ENCODE results near the gene KCNQ1.

The KCNQ1 gene

GRCh38 chr11:2744166-2744565, 299.4 kb downstream of the KCNQ1 start:
- H3K27me3 Mint-ChIP-seq, result no peaks in the 10 kb centered on the region
- no peak overlapping the region for H3K4me3 Mint-ChIP-seq
- intact Hi-C loops (cut with micrococcal nuclease), result no loop called here
- H3K27ac Mint-ChIP-seq, result no peak overlapping the region
- no peaks in the 10 kb centered on the region for H3K9me3 Mint-ChIP-seq
- peaks cover 15% of the 10 kb centered on the region for H3K4me1 Mint-ChIP-seq (ENCODE audit: low read depth)
- H3K36me3 Mint-ChIP-seq (ENCODE audit: low read depth), result peaks cover 25% of the 10 kb centered on the region

DNA sequence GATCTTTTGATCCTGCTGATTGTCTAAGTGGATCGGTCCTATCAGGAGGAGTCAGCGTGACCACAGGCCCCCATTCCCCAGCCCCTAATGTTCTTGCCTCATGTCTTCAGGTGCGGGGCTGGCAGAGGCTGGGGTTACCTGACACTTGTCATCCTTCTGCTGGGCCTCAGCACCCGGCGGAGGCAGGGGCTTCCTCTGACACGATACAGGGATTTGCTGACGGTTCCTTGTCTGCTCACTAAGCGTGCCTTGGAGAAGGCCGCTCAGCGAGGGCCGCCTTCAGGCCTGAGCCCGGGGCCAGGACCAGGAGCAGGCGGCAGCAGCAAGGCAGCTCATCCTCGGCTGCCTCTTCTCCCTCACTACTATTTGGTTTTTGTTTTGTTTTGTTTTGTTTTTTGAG, 300.7 kb downstream of the KCNQ1 start:
- Mint-ChIP-seq H3K27ac (no peak overlapping the region), H3K27me3 (no peaks in the 10 kb centered on the region), H3K4me1 (ENCODE audit: low read depth) (peaks cover 14% of the 10 kb centered on the region), H3K4me3 (no peak overlapping the region), H3K9me3 (no peaks in the 10 kb centered on the region), H3K36me3 (ENCODE audit: low read depth) (peaks cover 26% of the 10 kb centered on the region)
- intact Hi-C loops (cut with micrococcal nuclease), result no loop called here

GRCh38 chr11:2746401-2747247, 301.8 kb downstream of the KCNQ1 start:
- no peak overlapping the region for H3K27ac Mint-ChIP-seq
- no peaks in the 10 kb centered on the region for H3K27me3 Mint-ChIP-seq
- H3K36me3 Mint-ChIP-seq (ENCODE audit: low read depth), result peaks cover 20% of the 10 kb centered on the region
- no peaks in the 10 kb centered on the region for H3K9me3 Mint-ChIP-seq
- intact Hi-C loops (cut with micrococcal nuclease), result no loop called here
- no peak overlapping the region for H3K4me3 Mint-ChIP-seq
- H3K4me1 Mint-ChIP-seq (ENCODE audit: low read depth), result peaks cover 3% of the 10 kb centered on the region

DNA sequence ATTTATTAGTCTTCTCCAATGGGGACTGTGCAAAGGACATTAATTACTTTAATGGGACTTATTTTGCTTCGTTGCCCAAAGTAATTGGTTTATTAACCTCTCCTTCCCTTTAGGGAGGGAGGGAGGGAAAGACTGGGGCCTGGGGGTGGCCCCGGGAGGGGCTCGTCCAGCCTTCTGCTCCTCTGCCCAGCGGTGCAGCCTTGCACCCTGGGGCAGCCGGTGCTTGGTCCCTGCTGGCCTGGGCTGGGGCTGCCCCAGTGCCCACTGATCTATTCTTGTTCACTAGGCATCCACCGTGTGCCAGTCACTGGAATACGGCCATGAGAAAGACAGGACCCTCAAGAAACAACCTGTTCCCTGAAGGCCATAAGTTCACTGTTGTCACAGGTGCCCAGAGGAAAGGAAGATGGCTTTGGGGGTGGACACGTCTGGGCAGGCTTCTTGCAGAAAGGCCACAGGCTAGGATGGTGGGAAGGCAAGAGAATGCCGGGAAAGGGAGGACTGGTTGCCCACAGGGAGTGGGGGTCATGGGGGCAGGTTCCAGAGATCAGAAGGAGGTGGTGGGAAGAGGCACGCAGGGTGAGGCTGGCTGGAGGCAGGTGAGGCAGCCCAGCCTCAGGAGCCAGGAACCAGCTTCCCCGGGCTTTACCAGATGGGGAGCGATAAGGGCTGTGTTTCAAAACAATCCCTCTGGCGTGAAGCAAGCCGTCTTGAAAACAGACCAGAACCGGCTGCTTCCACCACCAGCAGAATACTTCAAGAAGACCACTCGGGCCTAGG, 302.6 kb downstream of the KCNQ1 start:
- Mint-ChIP-seq H3K27me3 (no peaks in the 10 kb centered on the region), H3K4me3 (no peak overlapping the region), H3K9me3 (no peaks in the 10 kb centered on the region), H3K4me1 (ENCODE audit: low read depth) (no peaks in the 10 kb centered on the region), H3K36me3 (ENCODE audit: low read depth) (peaks cover 20% of the 10 kb centered on the region), H3K27ac (no peak overlapping the region)
- intact Hi-C loops (cut with micrococcal nuclease), result no loop called here

DNA sequence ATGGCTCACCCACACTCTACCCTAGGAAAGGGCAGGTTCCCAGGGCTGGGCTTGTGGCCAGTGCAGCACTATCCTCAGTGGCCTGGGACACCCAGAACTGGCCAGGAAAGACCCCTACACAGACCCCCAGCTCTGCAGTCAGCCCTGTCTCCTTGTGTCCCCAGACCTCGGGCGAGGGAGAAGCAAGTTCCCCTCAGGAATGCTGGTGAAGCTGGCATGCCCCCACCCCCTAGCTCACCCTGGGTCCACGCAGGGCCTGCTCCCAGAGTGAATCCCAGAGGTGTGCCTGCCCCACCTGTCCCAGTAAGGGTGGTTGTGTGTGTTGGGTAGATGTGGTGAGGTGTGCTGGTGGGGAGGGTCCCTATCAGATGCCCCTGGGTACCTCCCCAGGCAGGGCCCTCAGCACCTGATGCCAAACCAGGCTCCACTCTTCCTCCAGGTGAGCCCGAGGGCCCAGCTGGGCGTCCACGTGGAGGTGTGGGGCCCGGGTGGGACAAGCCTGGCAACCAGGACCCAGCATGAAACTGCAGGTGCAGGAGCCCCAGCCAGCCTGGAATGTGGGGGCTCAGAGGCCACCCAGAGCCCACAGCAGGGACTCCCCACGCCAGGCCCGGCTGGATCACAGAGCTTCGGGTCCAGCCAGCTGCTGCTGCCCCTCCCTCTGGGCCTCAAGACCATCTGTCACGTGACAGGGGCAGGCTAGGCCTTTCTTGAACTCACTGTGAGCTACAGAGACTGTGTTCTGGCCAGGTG, 303.4 kb downstream of the KCNQ1 start:
- Mint-ChIP-seq H3K27ac (no peak overlapping the region), H3K4me3 (no peak overlapping the region), H3K9me3 (no peaks in the 10 kb centered on the region), H3K27me3 (no peaks in the 10 kb centered on the region), H3K36me3 (ENCODE audit: low read depth) (peaks cover 20% of the 10 kb centered on the region), H3K4me1 (ENCODE audit: low read depth) (no peaks in the 10 kb centered on the region)
- intact Hi-C loops (cut with micrococcal nuclease), result no loop called here

GRCh38 chr11:2748814-2749554, 304.2 kb downstream of the KCNQ1 start:
- H3K27ac Mint-ChIP-seq, result no peak overlapping the region
- H3K36me3 Mint-ChIP-seq (ENCODE audit: low read depth), result peaks cover 17% of the 10 kb centered on the region
- H3K4me1 Mint-ChIP-seq (ENCODE audit: low read depth), result no peaks in the 10 kb centered on the region
- intact Hi-C loops (cut with micrococcal nuclease), result no loop called here
- H3K27me3 Mint-ChIP-seq, result no peaks in the 10 kb centered on the region
- peaks cover 5% of the 10 kb centered on the region for H3K9me3 Mint-ChIP-seq
- no peak overlapping the region for H3K4me3 Mint-ChIP-seq

GRCh38 chr11:2750101-2750681, 305.4 kb downstream of the KCNQ1 start:
- Mint-ChIP-seq H3K9me3 (peaks cover 9% of the 10 kb centered on the region), H3K27me3 (no peaks in the 10 kb centered on the region), H3K4me1 (ENCODE audit: low read depth) (no peaks in the 10 kb centered on the region), H3K27ac (no peak overlapping the region), H3K36me3 (ENCODE audit: low read depth) (peaks cover 17% of the 10 kb centered on the region), H3K4me3 (no peak overlapping the region)
- intact Hi-C loops (cut with micrococcal nuclease), result no loop called here

DNA sequence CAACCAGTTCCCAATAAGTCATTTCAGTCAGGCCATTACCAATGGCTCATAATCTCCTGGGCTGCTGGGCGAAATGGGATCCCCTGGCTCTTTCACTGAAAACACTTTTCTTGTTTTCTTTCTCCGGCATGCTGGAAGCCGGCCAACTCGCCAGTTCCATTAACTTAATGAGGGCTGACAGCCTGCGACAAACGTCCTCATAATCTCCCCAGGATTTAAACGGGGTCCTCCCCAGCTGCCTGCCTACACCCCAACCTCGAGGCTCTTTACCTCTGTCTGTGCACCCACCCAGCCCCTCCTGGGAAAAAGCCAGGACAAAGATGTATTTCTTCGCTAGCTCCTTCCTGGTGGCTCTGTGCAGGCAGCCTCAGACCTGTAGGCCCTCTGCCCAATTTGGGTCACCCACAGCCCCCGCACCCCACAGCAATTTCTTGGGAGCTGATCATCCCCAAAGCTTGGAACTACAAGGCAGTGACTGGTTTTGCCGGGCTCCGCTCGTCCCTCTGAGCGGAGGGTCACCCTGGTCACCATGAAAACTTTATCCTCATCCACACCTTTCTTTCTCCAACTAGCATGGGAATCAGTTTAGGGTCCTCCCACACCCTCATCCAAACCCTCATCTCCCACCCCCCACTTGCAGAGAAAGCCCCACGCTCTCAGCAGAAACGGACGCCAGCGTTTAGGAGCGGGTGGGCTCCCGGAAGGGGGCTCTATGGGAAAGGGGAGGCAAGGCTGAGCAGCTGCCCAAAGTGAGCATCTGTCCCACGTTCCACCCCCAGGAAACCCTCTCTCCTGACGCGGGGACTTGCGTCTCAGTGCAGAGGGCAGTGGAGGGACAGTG, 306.1 kb downstream of the KCNQ1 start:
- Mint-ChIP-seq H3K27me3 (no peaks in the 10 kb centered on the region), H3K4me3 (no peak overlapping the region), H3K27ac (no peak overlapping the region), H3K9me3 (peaks cover 12% of the 10 kb centered on the region), H3K36me3 (ENCODE audit: low read depth) (peaks cover 17% of the 10 kb centered on the region), H3K4me1 (ENCODE audit: low read depth) (no peaks in the 10 kb centered on the region)
- intact Hi-C loops (cut with micrococcal nuclease), result no loop called here

- Mint-ChIP-seq H3K4me3 (no peak overlapping the region), H3K36me3 (ENCODE audit: low read depth) (peaks cover 17% of the 10 kb centered on the region), H3K27me3 (no peaks in the 10 kb centered on the region), H3K9me3 (peaks cover 18% of the 10 kb centered on the region), H3K27ac (no peak overlapping the region), H3K4me1 (ENCODE audit: low read depth) (no peaks in the 10 kb centered on the region)
- intact Hi-C loops (cut with micrococcal nuclease), result no loop called here
These were observed 306.9 kb downstream of the KCNQ1 start for GRCh38 chr11:2751523-2752203.

DNA sequence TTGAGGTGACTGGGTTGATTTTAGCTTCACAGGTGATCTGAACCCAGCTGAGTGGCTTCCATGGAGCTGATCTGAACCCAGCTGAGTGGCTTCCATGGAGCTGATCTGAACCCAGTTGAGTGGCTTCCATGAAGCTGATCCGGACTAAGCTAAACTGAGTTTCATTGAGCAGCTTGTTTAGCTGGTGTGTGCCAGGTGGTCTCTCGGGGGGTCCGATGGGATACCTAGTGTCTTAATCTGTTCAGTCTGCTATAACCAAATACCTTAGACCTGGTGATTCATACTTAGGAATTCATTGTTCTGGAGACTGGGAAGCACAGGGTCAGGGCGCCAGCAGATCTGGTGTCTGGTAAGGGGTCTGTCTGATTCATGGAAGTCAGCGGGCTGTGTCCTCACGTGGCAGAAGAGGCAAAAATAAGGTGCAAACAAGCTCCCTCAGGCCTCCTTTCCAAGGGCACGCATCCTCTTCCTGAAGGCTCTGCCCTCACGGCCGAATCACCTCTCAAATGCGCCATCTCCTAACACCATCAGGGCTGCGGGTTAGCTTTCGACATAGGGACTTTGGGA, 307.5 kb downstream of the KCNQ1 start:
- no peaks in the 10 kb centered on the region for H3K4me1 Mint-ChIP-seq (ENCODE audit: low read depth)
- H3K27ac Mint-ChIP-seq, result no peak overlapping the region
- no peaks in the 10 kb centered on the region for H3K27me3 Mint-ChIP-seq
- peaks cover 18% of the 10 kb centered on the region for H3K9me3 Mint-ChIP-seq
- H3K4me3 Mint-ChIP-seq, result no peak overlapping the region
- intact Hi-C loops (cut with micrococcal nuclease), result no loop called here
- peaks cover 15% of the 10 kb centered on the region for H3K36me3 Mint-ChIP-seq (ENCODE audit: low read depth)

DNA sequence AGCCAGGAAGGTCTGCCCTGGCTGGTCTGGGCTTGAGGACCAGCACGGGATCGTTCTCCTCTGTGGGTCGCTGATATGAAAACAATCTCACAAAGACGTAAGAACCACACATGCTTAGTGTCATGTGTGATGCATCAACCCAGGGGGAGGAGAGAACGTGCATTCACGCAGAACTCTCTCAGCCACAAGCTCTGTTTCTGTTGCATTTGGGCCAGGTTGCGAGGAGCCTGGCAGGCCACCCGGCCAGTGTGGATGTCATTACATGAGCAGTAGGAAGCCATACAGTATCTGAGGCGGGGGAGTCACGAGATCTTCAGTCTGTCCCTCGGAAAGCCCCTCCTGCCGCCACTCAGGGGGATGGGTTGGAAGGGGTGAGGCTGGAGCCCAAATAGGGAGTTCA, 308.1 kb downstream of the KCNQ1 start:
- H3K27me3 Mint-ChIP-seq, result no peaks in the 10 kb centered on the region
- peaks cover 9% of the 10 kb centered on the region for H3K36me3 Mint-ChIP-seq (ENCODE audit: low read depth)
- H3K9me3 Mint-ChIP-seq, result peaks cover 18% of the 10 kb centered on the region
- intact Hi-C loops (cut with micrococcal nuclease), result no loop called here
- no peaks in the 10 kb centered on the region for H3K4me1 Mint-ChIP-seq (ENCODE audit: low read depth)
- no peak overlapping the region for H3K4me3 Mint-ChIP-seq
- no peak overlapping the region for H3K27ac Mint-ChIP-seq

DNA sequence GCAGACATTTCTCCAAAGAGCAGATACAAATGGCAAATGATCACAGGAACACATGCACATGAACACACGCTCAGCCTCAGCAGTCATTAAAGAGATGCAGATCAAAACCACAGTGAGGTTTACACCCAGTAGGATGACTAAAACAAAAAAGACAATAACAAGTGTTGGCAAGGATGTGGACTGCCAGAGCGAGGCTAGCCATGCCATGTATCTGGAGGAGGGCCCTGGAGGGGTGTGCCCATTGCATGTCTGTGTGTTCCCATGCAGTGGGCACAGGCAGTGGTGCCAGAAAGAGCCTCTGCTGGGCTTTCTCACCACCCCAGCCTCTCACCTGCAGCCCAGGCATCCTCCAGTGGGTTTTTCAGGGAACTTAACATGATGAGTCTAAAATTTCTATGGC, 309.2 kb downstream of the KCNQ1 start:
- Mint-ChIP-seq H3K4me1 (ENCODE audit: low read depth) (no peaks in the 10 kb centered on the region), H3K4me3 (no peak overlapping the region), H3K27me3 (no peaks in the 10 kb centered on the region), H3K9me3 (peaks cover 18% of the 10 kb centered on the region), H3K27ac (no peak overlapping the region), H3K36me3 (ENCODE audit: low read depth) (peaks cover 8% of the 10 kb centered on the region)
- intact Hi-C loops (cut with micrococcal nuclease), result no loop called here
